ENCODE results near the gene FAM124B.

FAM124B gene

GRCh38 chr2:224333726-224334482 lies 68.0 kb downstream of the FAM124B start:
- no peak for DNase-seq

DNA sequence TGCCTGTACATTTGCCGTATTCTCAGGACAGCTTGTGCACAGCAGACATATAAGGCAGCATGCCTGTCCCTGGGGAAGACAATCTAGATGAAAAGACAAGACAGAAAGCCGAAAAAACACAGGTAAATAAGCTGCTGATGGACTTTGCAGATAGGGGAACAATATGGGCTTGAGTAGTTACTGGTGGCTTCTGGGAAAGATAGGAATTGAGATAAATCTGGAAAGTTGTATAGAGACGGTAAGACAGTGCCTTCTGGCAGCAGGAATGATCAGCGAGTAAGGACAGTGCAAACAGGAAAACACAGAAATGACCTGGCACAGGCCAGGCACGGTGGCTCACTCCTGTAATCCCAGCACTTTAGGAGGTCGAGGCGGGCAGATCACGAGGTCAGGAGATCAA lies 70.2 kb downstream of the FAM124B start:
- DNase-seq, result no peak

GRCh38 chr2:224328798-224329197 lies 73.1 kb downstream of the FAM124B start:
- no peak for DNase-seq

Data from activated CD4-positive, CD25-positive, alpha-beta regulatory T cell (primary cell).